Transverse colon (tissue), 4 donors: ENCODE data around the gene SRRT.

Experiments used
- POLR2A ChIP-seq: fragments of 450-650 bp; IDR thresholded peaks from one replicate; pipeline ENCODE4 v1.6.1; 2016; ENCODE audit warnings: antibody characterized with exemption, mild to moderate bottlenecking, moderate library complexity
- POLR2AphosphoS5 ChIP-seq, 3 donors: sonication (generic); formaldehyde crosslinking; IDR thresholded peaks; one replicate each; pipeline ENCODE4 v1.6.1; 2016; ENCODE audit warnings: antibody characterized with exemption in 3 of 3
- TF ChIP-seq, protein P1 (sequence below), 5 experiments: fragments of 200-600 bp in 3 of 5; fragments of 450-650 bp in 2 of 5; sonication (generic) in 3 of 5; IDR thresholded peaks; 1 replicate in 2 of 5; 2 replicates in 3 of 5; pipeline ENCODE4 v1.5.1; 2016 to 2017; ENCODE audit warnings: antibody characterized with exemption in 5 of 5, inconsistent platforms in 3 of 5, mild to moderate bottlenecking in 2 of 5, moderate library complexity in 1 of 5

DNA sequence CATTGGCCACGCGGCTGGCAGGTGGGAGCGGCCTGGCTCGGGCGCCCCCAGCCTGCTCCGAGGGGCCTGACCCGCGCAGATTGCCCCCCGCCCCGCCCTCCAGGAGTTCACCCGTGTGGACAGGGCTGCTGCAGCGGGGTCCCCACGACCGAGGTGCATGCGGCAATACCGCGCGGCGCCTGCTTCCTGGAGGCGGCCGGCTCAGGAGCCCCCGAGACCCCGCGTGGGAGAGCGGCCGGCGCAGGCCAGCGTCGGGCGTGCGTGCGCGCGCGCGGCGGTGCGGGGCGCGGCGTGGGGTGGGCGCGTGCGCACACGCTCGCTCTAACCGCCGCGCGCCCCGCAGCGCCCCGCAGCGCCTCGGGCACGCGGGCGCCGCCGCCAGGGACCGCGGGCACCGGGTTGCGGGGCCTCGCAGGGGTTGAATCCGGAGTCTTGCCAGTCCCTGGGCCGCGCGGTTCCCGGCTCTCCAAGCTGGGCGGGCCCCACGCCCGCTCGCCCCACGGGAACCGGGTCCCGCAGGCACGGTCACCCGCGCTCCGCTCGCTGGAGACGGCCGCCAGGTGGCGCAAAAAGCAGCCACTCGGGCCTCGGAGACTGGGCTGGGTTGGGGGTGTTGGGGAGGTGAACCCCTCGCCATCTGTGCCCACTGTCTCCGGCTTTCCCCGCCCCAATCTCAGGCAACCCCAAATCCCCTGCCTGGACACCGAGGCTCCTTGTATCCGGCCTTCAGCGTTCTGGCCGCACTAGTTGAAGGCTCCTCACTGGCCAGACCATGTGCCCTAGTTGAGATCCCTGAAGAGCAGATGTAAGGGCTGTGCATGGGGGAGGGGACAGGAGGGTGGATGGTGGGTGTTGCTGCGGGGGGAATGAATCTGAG is 22.1 kb downstream of the SRRT start:
- TF ChIP-seq, protein P1, sequence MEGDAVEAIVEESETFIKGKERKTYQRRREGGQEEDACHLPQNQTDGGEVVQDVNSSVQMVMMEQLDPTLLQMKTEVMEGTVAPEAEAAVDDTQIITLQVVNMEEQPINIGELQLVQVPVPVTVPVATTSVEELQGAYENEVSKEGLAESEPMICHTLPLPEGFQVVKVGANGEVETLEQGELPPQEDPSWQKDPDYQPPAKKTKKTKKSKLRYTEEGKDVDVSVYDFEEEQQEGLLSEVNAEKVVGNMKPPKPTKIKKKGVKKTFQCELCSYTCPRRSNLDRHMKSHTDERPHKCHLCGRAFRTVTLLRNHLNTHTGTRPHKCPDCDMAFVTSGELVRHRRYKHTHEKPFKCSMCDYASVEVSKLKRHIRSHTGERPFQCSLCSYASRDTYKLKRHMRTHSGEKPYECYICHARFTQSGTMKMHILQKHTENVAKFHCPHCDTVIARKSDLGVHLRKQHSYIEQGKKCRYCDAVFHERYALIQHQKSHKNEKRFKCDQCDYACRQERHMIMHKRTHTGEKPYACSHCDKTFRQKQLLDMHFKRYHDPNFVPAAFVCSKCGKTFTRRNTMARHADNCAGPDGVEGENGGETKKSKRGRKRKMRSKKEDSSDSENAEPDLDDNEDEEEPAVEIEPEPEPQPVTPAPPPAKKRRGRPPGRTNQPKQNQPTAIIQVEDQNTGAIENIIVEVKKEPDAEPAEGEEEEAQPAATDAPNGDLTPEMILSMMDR (IDR thresholded peaks at IDR 0.05), result peak; percentile 76 to 93 (median 85)
- TF ChIP-seq POLR2A (no peak), POLR2AphosphoS5 (IDR thresholded peaks at IDR 0.05) (no peak)
